Endometrial microvascular endothelial cells (primary cell): Measurements from ENCODE around the gene POLD2. TPM values are rescaled to one million over a fixed set of nuclear protein-coding genes. Genes with fewer than 3 reads are reported as not detected.

ENCODE experiments used
- in situ Hi-C: cut with HindIII; loops from 2 replicates; pipeline ENCODE4 v1.10.0; 2017; ENCODE audit warnings: low sequenced_read_pairs, low pct_unique_long_range_greater_than_20kb; ENCODE audit errors: inconsistent ontology term
- total RNA-seq: library from RNA; depleted of rRNA; stranded (reverse); fragments of >200 nt; gene quantifications from one replicate; pipeline ENCODE4 v1.2.3, GENCODE V29; 2015; ENCODE audit errors: inconsistent ontology term

The POLD2 gene
- total RNA-seq, 1 donor from 2014 or later, result 102 TPM

GRCh38 chr7:44075296-44076075 lies 47.9 kb downstream of the POLD2 start:
- in situ Hi-C loops, result no loop called here

DNA sequence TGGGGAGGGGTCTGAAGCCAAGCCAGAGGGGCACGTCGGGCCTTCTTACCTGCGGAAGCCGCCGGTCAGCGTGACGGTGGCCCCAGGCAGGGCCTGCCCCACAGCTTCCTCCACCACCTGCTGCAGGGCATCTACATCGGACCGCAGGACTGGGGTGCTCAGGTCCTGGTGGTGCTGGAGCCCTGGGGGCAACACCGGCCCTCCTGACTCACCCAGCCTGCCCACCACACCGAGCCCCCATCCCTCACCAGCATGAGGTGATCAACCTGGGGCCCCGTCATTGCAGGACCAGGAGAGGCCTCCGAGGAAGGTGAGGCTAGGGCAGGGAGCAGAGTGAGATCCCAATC lies 49.0 kb downstream of the POLD2 start:
- in situ Hi-C loops, result no loop called here

DNA sequence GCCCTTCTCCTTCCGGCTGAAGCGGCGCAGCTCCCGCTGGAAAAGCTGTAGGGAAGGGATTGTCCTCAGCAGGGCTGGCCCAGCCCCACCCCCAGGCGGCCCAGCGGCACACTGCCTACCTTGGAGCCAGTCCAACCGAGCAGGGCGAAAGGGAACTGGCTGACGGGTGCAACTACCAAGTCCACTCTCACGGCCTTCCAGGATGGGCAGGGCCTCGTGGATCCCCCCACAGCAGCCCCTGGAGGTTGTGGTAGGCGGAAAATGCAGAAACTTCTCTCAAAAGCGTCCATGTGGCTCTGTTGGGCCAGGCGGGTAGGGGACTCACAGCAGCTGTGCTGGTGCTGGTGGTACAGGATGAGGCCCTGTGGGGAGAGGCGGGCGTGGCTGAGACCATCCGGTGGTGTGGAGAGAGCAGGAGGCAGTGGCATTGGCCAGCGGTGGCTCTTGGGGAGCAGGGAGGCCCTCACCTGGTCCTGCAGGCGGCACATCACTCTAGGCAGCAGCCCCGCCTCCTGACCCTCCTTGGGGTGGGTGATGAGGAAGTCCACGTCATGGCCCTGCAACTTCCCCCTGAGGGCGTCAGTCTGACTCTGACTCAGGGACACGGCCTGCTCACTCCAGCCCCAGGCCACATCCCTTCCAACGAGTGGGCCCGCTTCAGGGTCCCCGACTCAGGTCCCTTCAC lies 49.5 kb downstream of the POLD2 start:
- in situ Hi-C loops, result no loop called here

- in situ Hi-C loops, result no loop called here
Observed at GRCh38 chr7:44072364-44073231, 50.8 kb downstream of the POLD2 start.

- in situ Hi-C loops, result no loop called here
Observed at GRCh38 chr7:44071726-44072363, 51.5 kb downstream of the POLD2 start.

DNA sequence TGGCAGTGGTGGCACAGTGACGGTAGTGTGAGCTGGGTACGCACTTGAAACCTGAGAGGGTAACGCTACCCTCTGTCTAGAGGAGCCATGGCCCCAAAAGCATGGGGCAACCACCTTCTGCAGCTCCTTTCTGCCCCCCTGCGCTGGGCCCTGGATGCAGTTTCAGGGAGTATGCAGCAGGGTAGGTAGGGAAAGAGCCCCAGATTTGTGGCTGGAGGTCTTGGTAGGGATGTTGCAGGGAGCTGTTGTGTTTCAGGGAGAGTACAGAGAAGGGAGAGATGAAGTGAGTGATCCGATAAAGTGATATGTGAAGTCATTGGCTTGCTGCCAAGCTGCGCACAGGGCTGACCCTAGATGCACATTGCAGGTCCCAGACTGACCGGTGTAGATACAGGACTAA lies 55.3 kb downstream of the POLD2 start:
- in situ Hi-C loops, result no loop called here

- in situ Hi-C loops, result no loop called here
Observed at GRCh38 chr7:44067064-44067951, 56.0 kb downstream of the POLD2 start.

DNA sequence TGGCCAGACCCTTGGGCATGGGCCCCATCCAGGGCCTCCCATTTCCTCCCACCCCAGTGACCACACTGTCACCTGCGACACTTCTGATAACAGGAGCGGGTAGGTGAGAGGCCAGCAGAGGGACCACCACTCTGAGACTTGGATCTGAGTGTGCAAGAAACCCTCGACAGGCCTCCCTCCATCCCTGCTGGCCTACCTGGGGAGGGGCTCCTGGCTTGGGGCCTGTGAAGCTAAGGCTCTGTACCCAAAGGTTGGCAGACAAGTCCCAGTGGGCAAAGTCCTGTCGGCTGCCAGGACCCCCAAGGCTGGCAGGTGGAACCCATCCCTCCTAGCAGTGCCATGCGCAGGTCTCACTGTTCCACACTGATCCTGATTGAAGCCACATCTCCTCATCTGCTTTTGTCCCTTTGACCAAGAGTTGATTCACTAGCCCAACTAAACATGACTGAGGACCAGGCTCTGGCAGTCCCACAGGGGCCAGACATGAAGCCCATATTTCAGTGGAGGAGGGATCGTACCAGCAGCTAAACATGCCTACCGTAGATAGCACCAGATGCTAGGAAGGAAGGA lies 56.8 kb downstream of the POLD2 start:
- in situ Hi-C loops, result no loop called here

DNA sequence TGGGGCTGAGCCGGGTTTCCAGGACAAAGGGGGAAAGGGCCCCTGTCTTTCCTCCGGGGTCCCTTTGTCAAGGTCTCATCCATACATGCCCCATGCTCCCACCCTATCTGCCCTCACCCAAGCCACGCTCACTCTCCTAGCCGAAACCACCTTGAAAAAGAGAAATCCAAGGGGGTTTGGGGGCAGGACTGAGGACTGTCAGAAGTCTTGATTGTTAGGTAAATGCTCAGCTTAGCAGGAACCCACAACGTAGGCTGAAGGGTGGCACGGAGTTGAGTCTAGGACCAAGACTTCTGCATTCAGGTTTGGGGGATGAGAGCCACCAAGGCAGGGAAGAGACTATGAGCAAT lies 57.3 kb downstream of the POLD2 start:
- in situ Hi-C loops, result no loop called here

DNA sequence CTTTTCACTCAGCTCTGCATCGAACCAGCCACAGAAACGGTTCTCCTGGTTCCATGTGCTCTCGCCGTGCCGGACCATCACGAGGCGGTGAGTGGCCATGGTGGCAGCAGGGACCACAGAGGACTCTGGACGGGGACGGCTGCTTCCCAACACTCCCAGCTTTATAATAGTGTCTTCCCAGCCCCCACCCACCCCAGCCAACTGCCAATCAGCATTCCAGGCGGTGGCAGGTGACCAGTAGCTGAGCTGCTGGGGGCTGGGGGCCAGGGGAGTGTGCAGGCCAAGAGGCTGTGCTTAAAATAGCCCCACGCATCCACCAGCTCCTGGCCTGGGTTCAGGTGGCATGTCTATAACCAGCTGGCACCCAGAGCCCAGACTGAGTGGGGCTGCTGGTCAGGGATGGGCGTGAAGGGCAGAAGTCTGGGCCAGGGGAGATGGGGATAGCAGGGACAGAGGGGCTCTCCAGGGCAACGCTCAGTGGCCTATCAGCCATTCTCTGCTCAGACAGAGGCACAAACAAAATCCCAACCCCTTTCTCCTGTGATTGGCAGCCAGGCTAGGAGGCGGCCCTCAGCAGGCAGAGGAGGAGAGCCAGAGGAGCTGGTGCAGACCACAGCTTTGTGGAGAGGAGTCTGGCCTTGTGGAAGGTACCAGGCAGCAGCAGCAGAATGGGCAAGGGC lies 57.8 kb downstream of the POLD2 start, which contains the start of gene PGAM2:
Gene PGAM2 (minus strand): TSS at position 137 of the 680 bp plus-strand sequence. CDS start 38 bp downstream, at position 99.
- in situ Hi-C loops, result no loop called here

- in situ Hi-C loops, result no loop called here
Observed at GRCh38 chr7:44064791-44065430, 58.4 kb downstream of the POLD2 start.

Other genes with a start within 250 kb of the POLD2 start
- gene URGCP, start 217.0 kb downstream of the POLD2 start, total RNA-seq, result 20.0 TPM
- 24.8 TPM for gene UBE2D4, start 197.1 kb downstream of the POLD2 start, total RNA-seq
- not detected for gene SPDYE1, start 125.7 kb downstream of the POLD2 start, total RNA-seq
- 199 TPM for gene DBNL, start 78.8 kb downstream of the POLD2 start, total RNA-seq
- not detected for gene PGAM2, start 58.0 kb downstream of the POLD2 start, total RNA-seq
- gene POLM, start 41.0 kb downstream of the POLD2 start, total RNA-seq, result 24.1 TPM
- 23.8 TPM for gene AEBP1, start 19.2 kb downstream of the POLD2 start, total RNA-seq
- not detected for gene MYL7, start 17.8 kb upstream of the POLD2 start, total RNA-seq
- 0.28 TPM for gene GCK, start 65.9 kb upstream of the POLD2 start, total RNA-seq
- 135 TPM for gene YKT6, start 77.4 kb upstream of the POLD2 start, total RNA-seq
- gene CAMK2B, start 202.0 kb upstream of the POLD2 start, total RNA-seq, result not detected